Measurements from ENCODE around the gene TRMT10C. TPM values are rescaled to one million over a fixed set of nuclear protein-coding genes. Genes with fewer than 3 reads are reported as not detected.
"Not testable (repeated sequence)": the region's sequence is repeated elsewhere in the genome, so short reads cannot be mapped to it uniquely, and the experiment has no call there.

TRMT10C gene
- total RNA-seq, 2 donors from 2014 or later, result 13.7 to 13.9 TPM

DNA sequence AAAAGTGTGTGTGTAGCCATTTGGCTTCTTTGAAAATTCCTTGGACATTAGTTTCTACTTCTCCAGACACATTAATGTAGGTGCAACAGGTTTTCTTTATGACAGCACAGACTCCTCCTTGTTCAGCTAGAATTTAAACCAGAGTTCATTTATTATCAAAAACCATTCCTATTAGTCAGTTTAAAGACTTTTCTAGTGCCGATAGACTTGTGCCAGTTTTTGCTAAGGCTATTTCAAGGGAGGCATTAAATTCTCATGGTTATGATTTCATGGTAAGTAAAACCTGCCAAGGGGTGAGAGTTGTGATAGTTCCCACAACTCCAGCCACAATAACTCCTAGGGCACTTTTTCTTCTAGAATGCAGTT lies 28.1 kb upstream of the TRMT10C start:
- Histone ChIP-seq H3K36me3 (no peaks in the 10 kb centered on the region), H3K27me3 (replicated peaks; ENCODE audit: insufficient read depth) (no peaks in the 10 kb centered on the region), H3K27ac (no peak overlapping the region), H3K4me1 (replicated peaks) (no peaks in the 10 kb centered on the region), H3K4me3 (no peak overlapping the region), H3K9me3 (no peaks in the 10 kb centered on the region)
- 72% methylated on average over 1 of the region's 1 CpG for WGBS
- intact Hi-C loops (cut with DNase I), result no loop called here
- TF ChIP-seq POLR2AphosphoS5 (IDR thresholded peaks at IDR 0.05) (no peak), POLR2A (IDR thresholded peaks at IDR 0.05) (no peak)
- TF ChIP-seq, protein P1, sequence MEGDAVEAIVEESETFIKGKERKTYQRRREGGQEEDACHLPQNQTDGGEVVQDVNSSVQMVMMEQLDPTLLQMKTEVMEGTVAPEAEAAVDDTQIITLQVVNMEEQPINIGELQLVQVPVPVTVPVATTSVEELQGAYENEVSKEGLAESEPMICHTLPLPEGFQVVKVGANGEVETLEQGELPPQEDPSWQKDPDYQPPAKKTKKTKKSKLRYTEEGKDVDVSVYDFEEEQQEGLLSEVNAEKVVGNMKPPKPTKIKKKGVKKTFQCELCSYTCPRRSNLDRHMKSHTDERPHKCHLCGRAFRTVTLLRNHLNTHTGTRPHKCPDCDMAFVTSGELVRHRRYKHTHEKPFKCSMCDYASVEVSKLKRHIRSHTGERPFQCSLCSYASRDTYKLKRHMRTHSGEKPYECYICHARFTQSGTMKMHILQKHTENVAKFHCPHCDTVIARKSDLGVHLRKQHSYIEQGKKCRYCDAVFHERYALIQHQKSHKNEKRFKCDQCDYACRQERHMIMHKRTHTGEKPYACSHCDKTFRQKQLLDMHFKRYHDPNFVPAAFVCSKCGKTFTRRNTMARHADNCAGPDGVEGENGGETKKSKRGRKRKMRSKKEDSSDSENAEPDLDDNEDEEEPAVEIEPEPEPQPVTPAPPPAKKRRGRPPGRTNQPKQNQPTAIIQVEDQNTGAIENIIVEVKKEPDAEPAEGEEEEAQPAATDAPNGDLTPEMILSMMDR (IDR thresholded peaks at IDR 0.05), result no peak
- DNase-seq (ENCODE audit: low spot score), result no peak

GRCh38 chr3:101535221-101535620 lies 26.4 kb upstream of the TRMT10C start:
- H3K4me1 ChIP-seq (replicated peaks), result no peaks in the 10 kb centered on the region

GRCh38 chr3:101536266-101536665 lies 25.4 kb upstream of the TRMT10C start:
- intact Hi-C loops (cut with DNase I), result no loop called here
- DNase-seq (ENCODE audit: low spot score), result no peak
- Histone ChIP-seq H3K4me1 (replicated peaks) (no peaks in the 10 kb centered on the region), H3K27ac (no peak overlapping the region), H3K4me3 (no peak overlapping the region), H3K36me3 (no peaks in the 10 kb centered on the region), H3K27me3 (replicated peaks; ENCODE audit: insufficient read depth) (no peaks in the 10 kb centered on the region), H3K9me3 (no peaks in the 10 kb centered on the region)
- TF ChIP-seq POLR2AphosphoS5 (IDR thresholded peaks at IDR 0.05), result no peak
- no peak for TF ChIP-seq POLR2A (IDR thresholded peaks at IDR 0.05)
- TF ChIP-seq, protein P1 (IDR thresholded peaks at IDR 0.05), result no peak
- 95% methylated on average over 1 of the region's 1 CpG for WGBS

More at GRCh38 chr3:101535221-101535620, 26.4 kb upstream of the TRMT10C start:
- Histone ChIP-seq H3K27ac (no peak overlapping the region), H3K9me3 (no peaks in the 10 kb centered on the region), H3K36me3 (no peaks in the 10 kb centered on the region), H3K27me3 (replicated peaks; ENCODE audit: insufficient read depth) (no peaks in the 10 kb centered on the region), H3K4me3 (no peak overlapping the region)
- DNase-seq (ENCODE audit: low spot score), result no peak
- intact Hi-C loops (cut with DNase I), result no loop called here
- TF ChIP-seq, protein P1 (IDR thresholded peaks at IDR 0.05), result no peak
- TF ChIP-seq POLR2A (IDR thresholded peaks at IDR 0.05), result no peak
- no peak for TF ChIP-seq POLR2AphosphoS5 (IDR thresholded peaks at IDR 0.05)
- 76% methylated on average over 5 of the region's 5 CpGs for WGBS

DNA sequence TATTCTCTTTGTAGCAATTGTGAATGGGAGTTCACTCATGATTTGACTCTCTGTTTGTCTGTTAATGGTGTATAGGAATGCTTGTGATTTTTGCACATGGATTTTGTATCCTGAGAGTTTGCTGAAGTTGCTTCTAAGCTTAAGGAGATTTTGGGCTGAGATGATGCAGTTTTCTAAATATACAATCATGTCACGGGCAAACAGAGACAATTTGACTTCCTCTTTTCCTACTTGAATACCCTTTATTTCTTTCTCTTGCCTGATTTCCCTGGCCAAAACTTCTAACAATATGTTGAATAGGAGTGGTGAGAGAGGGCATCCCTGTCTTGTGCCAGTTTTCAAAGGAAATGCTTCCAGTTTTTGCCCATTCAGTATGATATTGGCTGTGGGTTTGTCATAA lies 24.7 kb upstream of the TRMT10C start:
- H3K27me3 ChIP-seq (replicated peaks; ENCODE audit: insufficient read depth); H3K4me1 ChIP-seq (replicated peaks); H3K9me3 ChIP-seq; H3K36me3 ChIP-seq; H3K27ac ChIP-seq; H3K4me3 ChIP-seq; intact Hi-C loops (cut with DNase I); DNase-seq (ENCODE audit: low spot score): not testable (repeated sequence)
- WGBS, result 91% methylated on average over 1 of the region's 1 CpG

DNA sequence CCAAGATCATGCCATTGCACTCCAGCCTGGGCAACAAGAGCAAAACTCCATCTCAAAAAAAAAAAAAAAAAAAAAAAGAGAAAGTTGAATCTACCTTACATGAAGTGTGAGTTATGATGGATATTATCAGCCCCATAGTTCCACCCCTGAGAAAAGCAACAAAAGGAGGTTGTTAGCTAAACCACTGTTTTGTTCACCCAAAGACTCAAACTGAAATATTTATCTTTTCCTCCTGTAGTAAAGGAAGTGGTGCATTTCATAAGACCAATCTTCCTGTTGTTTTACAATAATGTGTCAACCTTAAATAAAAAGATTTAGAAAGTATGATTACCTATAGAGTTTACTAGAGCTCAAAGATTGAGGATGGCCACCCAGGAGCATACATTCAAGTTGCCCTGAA lies 18.7 kb upstream of the TRMT10C start:
- no peaks in the 10 kb centered on the region for H3K27me3 ChIP-seq (replicated peaks; ENCODE audit: insufficient read depth)
- H3K27ac ChIP-seq, result no peak overlapping the region
- no peak overlapping the region for H3K4me3 ChIP-seq
- no peaks in the 10 kb centered on the region for H3K4me1 ChIP-seq (replicated peaks)
- no peaks in the 10 kb centered on the region for H3K9me3 ChIP-seq
- no peaks in the 10 kb centered on the region for H3K36me3 ChIP-seq
- intact Hi-C loops (cut with DNase I), result no loop called here
- no peak for DNase-seq (ENCODE audit: low spot score)
- TF ChIP-seq, protein P1 (IDR thresholded peaks at IDR 0.05), result no peak
- TF ChIP-seq POLR2AphosphoS5 (IDR thresholded peaks at IDR 0.05) (no peak), POLR2A (IDR thresholded peaks at IDR 0.05) (no peak)
